ENCODE data around the gene KCTD16. TPM values are rescaled to one million over a fixed set of nuclear protein-coding genes. Genes with fewer than 3 reads are reported as not detected.

Gene KCTD16
- total RNA-seq, 1 experiment from 2014 or later, result 0.14 TPM

GRCh38 chr5:144192661-144193060, 22.0 kb downstream of the KCTD16 start:
- H3K27me3 Mint-ChIP-seq (ENCODE audit: unreplicated experiment), result no peaks in the 10 kb centered on the region
- peaks cover 6% of the 10 kb centered on the region for H3K36me3 Mint-ChIP-seq (ENCODE audit: insufficient read depth, unreplicated experiment)
- H3K4me3 Mint-ChIP-seq (ENCODE audit: low read depth, unreplicated experiment), result no peak overlapping the region
- H3K27ac Mint-ChIP-seq (ENCODE audit: unreplicated experiment), result no peak overlapping the region
- CTCF ChIA-PET, result interaction anchor here (0.5 to 0.6 kb wide), 2 partner anchors 185 to 1602 kb away, joined by 3 read pairs; no protein-coding TSS in a partner anchor
- DNase-seq, result no peak
- BruUV-seq (replicated peaks), result no TSS peak
- H3K4me1 Mint-ChIP-seq (ENCODE audit: low read depth, unreplicated experiment), result peaks cover 8% of the 10 kb centered on the region
- no peaks in the 10 kb centered on the region for H3K9me3 Mint-ChIP-seq (ENCODE audit: low read depth, unreplicated experiment)
- TF ChIP-seq, protein P1, sequence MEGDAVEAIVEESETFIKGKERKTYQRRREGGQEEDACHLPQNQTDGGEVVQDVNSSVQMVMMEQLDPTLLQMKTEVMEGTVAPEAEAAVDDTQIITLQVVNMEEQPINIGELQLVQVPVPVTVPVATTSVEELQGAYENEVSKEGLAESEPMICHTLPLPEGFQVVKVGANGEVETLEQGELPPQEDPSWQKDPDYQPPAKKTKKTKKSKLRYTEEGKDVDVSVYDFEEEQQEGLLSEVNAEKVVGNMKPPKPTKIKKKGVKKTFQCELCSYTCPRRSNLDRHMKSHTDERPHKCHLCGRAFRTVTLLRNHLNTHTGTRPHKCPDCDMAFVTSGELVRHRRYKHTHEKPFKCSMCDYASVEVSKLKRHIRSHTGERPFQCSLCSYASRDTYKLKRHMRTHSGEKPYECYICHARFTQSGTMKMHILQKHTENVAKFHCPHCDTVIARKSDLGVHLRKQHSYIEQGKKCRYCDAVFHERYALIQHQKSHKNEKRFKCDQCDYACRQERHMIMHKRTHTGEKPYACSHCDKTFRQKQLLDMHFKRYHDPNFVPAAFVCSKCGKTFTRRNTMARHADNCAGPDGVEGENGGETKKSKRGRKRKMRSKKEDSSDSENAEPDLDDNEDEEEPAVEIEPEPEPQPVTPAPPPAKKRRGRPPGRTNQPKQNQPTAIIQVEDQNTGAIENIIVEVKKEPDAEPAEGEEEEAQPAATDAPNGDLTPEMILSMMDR (IDR thresholded peaks at IDR 0.05; ENCODE audit: unreplicated experiment), result no peak
- intact Hi-C loops (cut with micrococcal nuclease; ENCODE audit: unreplicated experiment), result no loop called here

GRCh38 chr5:144194144-144194543, 23.5 kb downstream of the KCTD16 start:
- H3K27ac Mint-ChIP-seq (ENCODE audit: unreplicated experiment), result no peak overlapping the region
- TF ChIP-seq, protein P1 (IDR thresholded peaks at IDR 0.05; ENCODE audit: unreplicated experiment), result no peak
- H3K9me3 Mint-ChIP-seq (ENCODE audit: low read depth, unreplicated experiment), result no peaks in the 10 kb centered on the region
- no peak for DNase-seq
- CTCF ChIA-PET, result interaction anchor here (1.6 kb wide), 1 partner anchor 10 kb away, joined by 8 read pairs; no protein-coding TSS in a partner anchor
- no peak overlapping the region for H3K4me3 Mint-ChIP-seq (ENCODE audit: low read depth, unreplicated experiment)
- H3K4me1 Mint-ChIP-seq (ENCODE audit: low read depth, unreplicated experiment), result peaks cover 8% of the 10 kb centered on the region
- intact Hi-C loops (cut with micrococcal nuclease; ENCODE audit: unreplicated experiment), result no loop called here
- peaks cover 6% of the 10 kb centered on the region for H3K27me3 Mint-ChIP-seq (ENCODE audit: unreplicated experiment)
- no TSS peak for BruUV-seq (replicated peaks)
- peaks cover 6% of the 10 kb centered on the region for H3K36me3 Mint-ChIP-seq (ENCODE audit: insufficient read depth, unreplicated experiment)

- TF ChIP-seq, protein P1 (IDR thresholded peaks at IDR 0.05; ENCODE audit: unreplicated experiment), result no peak
- BruUV-seq (replicated peaks), result no TSS peak
- Mint-ChIP-seq H3K27me3 (ENCODE audit: unreplicated experiment) (peaks cover 12% of the 10 kb centered on the region), H3K9me3 (ENCODE audit: low read depth, unreplicated experiment) (no peaks in the 10 kb centered on the region), H3K27ac (ENCODE audit: unreplicated experiment) (no peak overlapping the region), H3K4me3 (ENCODE audit: low read depth, unreplicated experiment) (no peak overlapping the region), H3K4me1 (ENCODE audit: low read depth, unreplicated experiment) (peaks cover 8% of the 10 kb centered on the region), H3K36me3 (ENCODE audit: insufficient read depth, unreplicated experiment) (no peaks in the 10 kb centered on the region)
- no peak for DNase-seq
- intact Hi-C loops (cut with micrococcal nuclease; ENCODE audit: unreplicated experiment), result no loop called here
- CTCF ChIA-PET, result no interaction called here
Observed at GRCh38 chr5:144195448-144195847, 24.8 kb downstream of the KCTD16 start.

- TF ChIP-seq, protein P1 (IDR thresholded peaks at IDR 0.05; ENCODE audit: unreplicated experiment), result no peak
- Mint-ChIP-seq H3K36me3 (ENCODE audit: insufficient read depth, unreplicated experiment) (no peaks in the 10 kb centered on the region), H3K27ac (ENCODE audit: unreplicated experiment) (no peak overlapping the region), H3K4me1 (ENCODE audit: low read depth, unreplicated experiment) (peaks cover 8% of the 10 kb centered on the region), H3K9me3 (ENCODE audit: low read depth, unreplicated experiment) (no peaks in the 10 kb centered on the region), H3K27me3 (ENCODE audit: unreplicated experiment) (peaks cover 20% of the 10 kb centered on the region), H3K4me3 (ENCODE audit: low read depth, unreplicated experiment) (no peak overlapping the region)
- no TSS peak for BruUV-seq (replicated peaks)
- intact Hi-C loops (cut with micrococcal nuclease; ENCODE audit: unreplicated experiment), result no loop called here
- DNase-seq, result no peak
- CTCF ChIA-PET, result no interaction called here
Observed at GRCh38 chr5:144196612-144197011, 25.9 kb downstream of the KCTD16 start.

Measured in Calu3 (cell line).